Bronchial epithelial cell (primary cell): ENCODE data around the gene THBS4. TPM values are rescaled to one million over a fixed set of nuclear protein-coding genes. Genes with fewer than 3 reads are reported as not detected.

Source experiments
- DNase-seq: peaks from one replicate; pipeline ENCODE4 v3.0.0-alpha.2; 2010; ENCODE audit warnings: low read depth
- FAIRE-seq: peaks from 2 replicates; lab custom pipeline; 2011; peaks lifted over from hg19 to GRCh38; lab: Jason Lieb, UNC
- H3K27me3 ChIP-seq: 2 replicates; pipeline ENCODE4 v1.5.1; 2011; ENCODE audit warnings: low read length; ENCODE audit not compliant: control insufficient read depth, insufficient read depth
- H3K36me3 ChIP-seq: 2 replicates; pipeline ENCODE4 v1.5.1; 2011; ENCODE audit warnings: low read length; ENCODE audit not compliant: control insufficient read depth, insufficient read depth
- H3K4me3 ChIP-seq: 2 replicates; pipeline ENCODE4 v1.5.1; 2011; ENCODE audit warnings: mild to moderate bottlenecking, low read depth, low read length, control low read depth
- total RNA-seq: library from RNA; depleted of rRNA; stranded (reverse); fragments of >200 nt; gene quantifications from 2 replicates; pipeline ENCODE4 v1.2.1, GENCODE V29; 2014
- TF ChIP-seq, protein P1 (sequence below): IDR thresholded peaks from 2 replicates; pipeline ENCODE4 v1.5.1; 2011; ENCODE audit warnings: mild to moderate bottlenecking, moderate library complexity, low read length, control low read depth, inconsistent platforms; ENCODE audit not compliant: insufficient read depth, severe bottlenecking

THBS4 gene
- total RNA-seq, 1 donor from 2014 or later = 0.26 TPM

DNA sequence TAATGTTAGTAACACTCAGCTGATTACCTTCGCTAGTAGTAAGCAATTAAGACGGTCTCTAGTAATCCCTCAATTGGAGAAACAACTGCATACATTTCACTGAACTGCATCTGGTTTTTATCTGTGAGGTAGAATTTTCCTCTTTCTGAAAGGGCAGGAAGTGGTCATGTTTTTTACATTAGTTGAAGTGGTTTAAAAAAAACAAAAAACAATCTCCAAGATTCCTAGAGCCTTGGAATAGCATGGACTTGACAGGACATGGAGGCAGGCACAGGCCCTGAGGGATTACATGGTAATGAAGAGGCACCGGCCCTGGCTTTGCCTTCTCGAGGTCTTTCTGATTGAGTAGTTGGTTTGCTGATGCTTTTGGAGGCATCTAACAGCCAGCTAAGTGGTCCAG, 25.8 kb downstream of the THBS4 start:
- Histone ChIP-seq H3K27me3 (no peaks in the 10 kb centered on the region), H3K36me3 (no peaks in the 10 kb centered on the region), H3K4me3 (no peak overlapping the region)
- no peak for FAIRE-seq
- no peak for DNase-seq
- TF ChIP-seq, protein P1, sequence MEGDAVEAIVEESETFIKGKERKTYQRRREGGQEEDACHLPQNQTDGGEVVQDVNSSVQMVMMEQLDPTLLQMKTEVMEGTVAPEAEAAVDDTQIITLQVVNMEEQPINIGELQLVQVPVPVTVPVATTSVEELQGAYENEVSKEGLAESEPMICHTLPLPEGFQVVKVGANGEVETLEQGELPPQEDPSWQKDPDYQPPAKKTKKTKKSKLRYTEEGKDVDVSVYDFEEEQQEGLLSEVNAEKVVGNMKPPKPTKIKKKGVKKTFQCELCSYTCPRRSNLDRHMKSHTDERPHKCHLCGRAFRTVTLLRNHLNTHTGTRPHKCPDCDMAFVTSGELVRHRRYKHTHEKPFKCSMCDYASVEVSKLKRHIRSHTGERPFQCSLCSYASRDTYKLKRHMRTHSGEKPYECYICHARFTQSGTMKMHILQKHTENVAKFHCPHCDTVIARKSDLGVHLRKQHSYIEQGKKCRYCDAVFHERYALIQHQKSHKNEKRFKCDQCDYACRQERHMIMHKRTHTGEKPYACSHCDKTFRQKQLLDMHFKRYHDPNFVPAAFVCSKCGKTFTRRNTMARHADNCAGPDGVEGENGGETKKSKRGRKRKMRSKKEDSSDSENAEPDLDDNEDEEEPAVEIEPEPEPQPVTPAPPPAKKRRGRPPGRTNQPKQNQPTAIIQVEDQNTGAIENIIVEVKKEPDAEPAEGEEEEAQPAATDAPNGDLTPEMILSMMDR = no peak

DNA sequence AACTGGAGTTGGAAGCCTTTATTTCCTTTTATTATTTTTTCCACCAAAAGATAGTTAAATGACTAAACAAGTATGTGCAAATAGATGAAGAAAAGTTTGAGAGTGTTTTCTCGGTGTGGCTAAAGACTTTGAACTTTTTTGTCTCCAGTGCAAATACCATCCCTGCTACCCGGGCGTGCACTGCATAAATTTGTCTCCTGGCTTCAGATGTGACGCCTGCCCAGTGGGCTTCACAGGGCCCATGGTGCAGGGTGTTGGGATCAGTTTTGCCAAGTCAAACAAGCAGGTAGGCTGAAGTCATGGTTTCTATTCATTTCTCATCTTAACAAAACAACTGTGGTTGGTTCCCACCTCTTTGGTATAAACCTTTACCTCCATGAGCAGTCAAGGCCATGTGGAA, 26.4 kb downstream of the THBS4 start:
- DNase-seq (no peak), FAIRE-seq (no peak)
- no peak overlapping the region for H3K4me3 ChIP-seq
- H3K36me3 ChIP-seq = no peaks in the 10 kb centered on the region
- TF ChIP-seq, protein P1 = no peak
- H3K27me3 ChIP-seq = no peaks in the 10 kb centered on the region

DNA sequence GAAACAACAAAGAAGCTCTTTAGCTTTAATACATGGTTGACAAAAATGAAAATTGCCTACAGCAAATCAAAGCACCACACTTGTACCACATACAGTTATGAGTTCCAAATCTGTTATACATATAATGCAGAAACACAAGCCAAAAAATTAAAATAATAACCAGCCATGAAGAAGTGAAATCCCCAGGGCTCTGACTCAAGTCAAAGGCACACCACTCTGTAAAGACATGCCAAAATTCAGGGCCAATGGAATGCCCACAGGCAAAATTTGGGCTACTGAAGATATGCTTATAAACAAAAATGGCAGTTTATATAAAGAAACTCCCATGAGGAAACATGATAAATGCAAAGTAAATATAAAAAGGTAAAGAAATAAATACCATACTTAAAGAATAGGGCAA, 29.0 kb downstream of the THBS4 start:
- H3K27me3 ChIP-seq = no peaks in the 10 kb centered on the region
- H3K4me3 ChIP-seq = no peak overlapping the region
- H3K36me3 ChIP-seq = no peaks in the 10 kb centered on the region
- TF ChIP-seq, protein P1 = no peak
- DNase-seq (no peak), FAIRE-seq (no peak)

DNA sequence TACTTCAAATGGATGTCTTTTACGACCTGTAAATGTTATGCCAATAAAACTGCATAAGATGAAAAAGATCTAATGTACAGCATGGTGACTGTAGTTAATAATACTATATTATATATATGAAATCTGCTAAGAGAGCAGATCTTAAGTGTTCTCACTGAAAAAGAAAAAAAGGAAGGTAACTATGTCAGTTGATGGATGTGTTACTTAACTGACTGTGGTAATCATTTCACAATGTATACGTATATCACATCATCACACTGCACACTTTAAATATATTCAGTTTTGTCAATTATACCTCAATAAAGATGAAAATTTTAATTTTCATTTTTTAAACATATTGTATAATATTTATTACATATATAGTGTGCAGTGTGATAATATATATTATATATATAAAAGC, 31.9 kb downstream of the THBS4 start:
- Histone ChIP-seq H3K27me3 (no peaks in the 10 kb centered on the region), H3K4me3 (no peak overlapping the region), H3K36me3 (no peaks in the 10 kb centered on the region)
- no peak for DNase-seq
- TF ChIP-seq, protein P1 = no peak
- FAIRE-seq = no peak

DNA sequence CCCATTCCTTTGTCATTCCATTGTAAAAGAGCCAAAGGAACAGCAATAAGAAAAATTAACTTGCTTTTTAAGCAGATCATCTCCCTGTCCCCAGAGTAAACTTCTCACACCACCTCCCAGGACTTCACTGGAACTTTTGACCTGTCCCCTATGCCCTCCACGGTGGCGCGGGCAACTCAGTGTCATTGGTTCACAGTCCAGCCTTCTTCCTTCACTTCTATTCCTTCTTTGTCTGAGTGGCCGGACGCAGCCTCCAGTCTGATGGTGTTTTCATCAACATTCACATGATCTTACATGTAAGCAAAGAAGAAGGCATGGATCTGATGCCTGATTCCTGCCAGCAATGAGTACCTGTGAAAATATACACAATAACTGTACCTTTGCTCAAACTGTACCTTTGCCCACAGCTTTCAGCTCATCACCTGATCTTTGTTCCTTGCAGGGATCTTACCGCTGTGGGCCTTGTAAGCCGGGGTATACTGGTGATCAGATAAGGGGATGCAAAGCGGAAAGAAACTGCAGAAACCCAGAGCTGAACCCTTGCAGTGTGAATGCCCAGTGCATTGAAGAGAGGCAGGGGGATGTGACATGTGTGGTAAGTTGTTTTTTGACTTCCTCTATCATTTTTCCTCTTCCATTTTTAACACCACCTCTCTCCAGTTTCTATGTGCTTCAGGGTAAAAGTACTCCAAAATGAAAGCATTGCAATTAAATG, 32.5 kb downstream of the THBS4 start:
- H3K4me3 ChIP-seq = no peak overlapping the region
- no peaks in the 10 kb centered on the region for H3K36me3 ChIP-seq
- TF ChIP-seq, protein P1 = no peak
- DNase-seq (no peak), FAIRE-seq (no peak)
- H3K27me3 ChIP-seq = no peaks in the 10 kb centered on the region

DNA sequence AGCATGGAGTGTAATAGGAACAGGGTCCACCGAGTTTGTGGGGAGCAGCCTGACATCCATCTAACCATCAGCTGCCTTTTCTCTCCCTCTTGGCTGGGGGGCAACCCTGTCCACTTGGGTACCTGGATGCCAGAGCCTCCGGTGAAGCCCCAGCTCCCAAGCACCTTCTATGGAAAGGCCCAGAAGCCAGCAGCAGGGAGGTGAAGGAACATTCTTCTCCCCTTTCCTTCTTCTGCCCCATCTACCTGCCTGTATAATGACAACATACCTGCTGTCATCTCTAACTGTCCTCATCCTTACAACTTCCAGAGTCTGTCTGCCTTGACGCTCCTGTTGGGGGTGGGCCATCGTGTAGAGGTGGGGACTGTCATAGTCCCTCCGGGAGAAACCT, 33.1 kb downstream of the THBS4 start:
- TF ChIP-seq, protein P1 = no peak
- no peaks in the 10 kb centered on the region for H3K36me3 ChIP-seq
- no peak for FAIRE-seq

More for the DNA sequence above, 33.1 kb downstream of the THBS4 start:
- Histone ChIP-seq H3K4me3 (no peak overlapping the region), H3K27me3 (no peaks in the 10 kb centered on the region)
- DNase-seq = no peak
